Neuron (in vitro differentiated cells): ENCODE measurements around the gene S100A12.

Experiments
- H2AFZ ChIP-seq: one replicate; pipeline ENCODE4 v1.6.1; 2013; ENCODE audit warnings: low read depth, mild to moderate bottlenecking, inconsistent platforms, low read length, moderate library complexity
- H3K27me3 ChIP-seq: one replicate; pipeline ENCODE4 v1.6.1; 2013; ENCODE audit warnings: low read length; ENCODE audit not compliant: insufficient read depth
- H3K36me3 ChIP-seq: one replicate; pipeline ENCODE4 v1.6.1; 2013; ENCODE audit warnings: low read length; ENCODE audit not compliant: insufficient read depth
- H3K4me1 ChIP-seq: one replicate; pipeline ENCODE4 v1.6.1; 2013; ENCODE audit warnings: low read length; ENCODE audit not compliant: insufficient read depth
- H3K4me3 ChIP-seq: 2 replicates; pipeline ENCODE4 v1.5.1; 2013; ENCODE audit warnings: mild to moderate bottlenecking, low read length, moderate library complexity
- H3K9me3 ChIP-seq: one replicate; pipeline ENCODE4 v1.6.1; 2013; ENCODE audit warnings: low read length

The S100A12 gene

GRCh38 chr1:153360190-153360589, 15.2 kb downstream of the S100A12 start:
- Histone ChIP-seq H3K36me3 (no peaks in the 10 kb centered on the region), H3K9me3 (no peaks in the 10 kb centered on the region), H2AFZ (no peak overlapping the region), H3K27me3 (peaks cover 13% of the 10 kb centered on the region), H3K4me3 (no peak overlapping the region), H3K4me1 (no peaks in the 10 kb centered on the region)

GRCh38 chr1:153359241-153359640, 16.2 kb downstream of the S100A12 start:
- H2AFZ ChIP-seq, result no peak overlapping the region
- no peaks in the 10 kb centered on the region for H3K4me1 ChIP-seq
- H3K36me3 ChIP-seq, result no peaks in the 10 kb centered on the region
- H3K9me3 ChIP-seq, result no peaks in the 10 kb centered on the region
- peaks cover 13% of the 10 kb centered on the region for H3K27me3 ChIP-seq
- no peak overlapping the region for H3K4me3 ChIP-seq

GRCh38 chr1:153358691-153358975, 16.8 kb downstream of the S100A12 start:
- H3K36me3 ChIP-seq, result no peaks in the 10 kb centered on the region
- H3K4me3 ChIP-seq, result no peak overlapping the region
- no peak overlapping the region for H2AFZ ChIP-seq
- H3K9me3 ChIP-seq, result no peaks in the 10 kb centered on the region
- peaks cover 12% of the 10 kb centered on the region for H3K27me3 ChIP-seq
- H3K4me1 ChIP-seq, result no peaks in the 10 kb centered on the region

GRCh38 chr1:153357853-153358690, 17.3 kb downstream of the S100A12 start, which contains the start of gene S100A9:
Gene S100A9, plus strand, starts transcription at chr1:153357854. Its CDS starts 430 bp downstream, at chr1:153358284.
- Histone ChIP-seq H2AFZ (no peak within 1 kb of the TSS), H3K27me3 (peaks cover 10% of the 10 kb centered on the region), H3K36me3 (no peaks in the 10 kb centered on the region)

GRCh38 chr1:153357076-153357852, 18.2 kb downstream of the S100A12 start:
- Histone ChIP-seq H3K27me3 (peaks cover 8% of the 10 kb centered on the region), H3K4me1 (no peaks in the 10 kb centered on the region), H3K4me3 (no peak overlapping the region), H3K36me3 (no peaks in the 10 kb centered on the region), H2AFZ (no peak overlapping the region), H3K9me3 (no peaks in the 10 kb centered on the region)

More at GRCh38 chr1:153357853-153358690, 17.3 kb downstream of the S100A12 start, which contains the start of gene S100A9:
- Histone ChIP-seq H3K4me3 (no peak within 1 kb of the TSS), H3K9me3 (no peaks in the 10 kb centered on the region), H3K4me1 (no peaks in the 10 kb centered on the region)

GRCh38 chr1:153356392-153357075, 18.9 kb downstream of the S100A12 start:
- no peak overlapping the region for H2AFZ ChIP-seq
- H3K4me3 ChIP-seq, result no peak overlapping the region
- no peaks in the 10 kb centered on the region for H3K4me1 ChIP-seq
- peaks cover 8% of the 10 kb centered on the region for H3K27me3 ChIP-seq
- H3K36me3 ChIP-seq, result no peaks in the 10 kb centered on the region
- H3K9me3 ChIP-seq, result no peaks in the 10 kb centered on the region

- H3K4me3 ChIP-seq, result no peak overlapping the region
- H3K36me3 ChIP-seq, result no peaks in the 10 kb centered on the region
- no peaks in the 10 kb centered on the region for H3K9me3 ChIP-seq
- no peak overlapping the region for H2AFZ ChIP-seq
- peaks cover 8% of the 10 kb centered on the region for H3K27me3 ChIP-seq
- no peaks in the 10 kb centered on the region for H3K4me1 ChIP-seq
Measured at GRCh38 chr1:153355445-153356071, 19.9 kb downstream of the S100A12 start.

- no peak overlapping the region for H2AFZ ChIP-seq
- no peaks in the 10 kb centered on the region for H3K4me1 ChIP-seq
- H3K4me3 ChIP-seq, result no peak overlapping the region
- H3K27me3 ChIP-seq, result peaks cover 8% of the 10 kb centered on the region
- no peaks in the 10 kb centered on the region for H3K36me3 ChIP-seq
- H3K9me3 ChIP-seq, result no peaks in the 10 kb centered on the region
Measured at GRCh38 chr1:153354515-153355193, 20.8 kb downstream of the S100A12 start.

- Histone ChIP-seq H3K4me3 (no peak overlapping the region), H3K27me3 (peaks cover 10% of the 10 kb centered on the region), H3K4me1 (no peaks in the 10 kb centered on the region), H3K36me3 (no peaks in the 10 kb centered on the region), H2AFZ (no peak overlapping the region), H3K9me3 (no peaks in the 10 kb centered on the region)
Measured at GRCh38 chr1:153353226-153353947, 22.0 kb downstream of the S100A12 start.

GRCh38 chr1:153352523-153352922, 22.9 kb downstream of the S100A12 start:
- H3K36me3 ChIP-seq, result no peaks in the 10 kb centered on the region
- no peaks in the 10 kb centered on the region for H3K4me1 ChIP-seq
- no peak overlapping the region for H2AFZ ChIP-seq
- H3K27me3 ChIP-seq, result peaks cover 7% of the 10 kb centered on the region
- H3K4me3 ChIP-seq, result no peak overlapping the region
- no peaks in the 10 kb centered on the region for H3K9me3 ChIP-seq

- no peaks in the 10 kb centered on the region for H3K9me3 ChIP-seq
- H3K27me3 ChIP-seq, result peaks cover 4% of the 10 kb centered on the region
- H3K4me3 ChIP-seq, result no peak overlapping the region
- no peaks in the 10 kb centered on the region for H3K36me3 ChIP-seq
- no peaks in the 10 kb centered on the region for H3K4me1 ChIP-seq
- no peak overlapping the region for H2AFZ ChIP-seq
Measured at GRCh38 chr1:153350321-153350957, 25.0 kb downstream of the S100A12 start.
